Astrocyte of the spinal cord (primary cell): ENCODE results near the gene MYCBPAP.

Experiments
- DNase-seq: peaks from one replicate; pipeline ENCODE4 v3.0.0; 2011; ENCODE audit warnings: low read depth, low spot score
- H3K4me3 ChIP-seq: 2 replicates; pipeline ENCODE4 v1.5.1; 2011; ENCODE audit warnings: low read depth, mild to moderate bottlenecking, low read length, moderate library complexity
- CTCF ChIP-seq: IDR thresholded peaks from 2 replicates; pipeline ENCODE4 v1.5.1; 2012; ENCODE audit warnings: low read depth, mild to moderate bottlenecking, low read length, inconsistent platforms
- in situ Hi-C: cut with HindIII; loops from 2 replicates; pipeline ENCODE4 v1.10.0; 2017; ENCODE audit warnings: low sequenced_read_pairs

Gene MYCBPAP

GRCh38 chr17:50531428-50532025 lies 23.3 kb downstream of the MYCBPAP start:
- DNase-seq: no peak
- in situ Hi-C loops: no loop called here
- no peak for TF ChIP-seq CTCF
- no peak overlapping the region for H3K4me3 ChIP-seq

DNA sequence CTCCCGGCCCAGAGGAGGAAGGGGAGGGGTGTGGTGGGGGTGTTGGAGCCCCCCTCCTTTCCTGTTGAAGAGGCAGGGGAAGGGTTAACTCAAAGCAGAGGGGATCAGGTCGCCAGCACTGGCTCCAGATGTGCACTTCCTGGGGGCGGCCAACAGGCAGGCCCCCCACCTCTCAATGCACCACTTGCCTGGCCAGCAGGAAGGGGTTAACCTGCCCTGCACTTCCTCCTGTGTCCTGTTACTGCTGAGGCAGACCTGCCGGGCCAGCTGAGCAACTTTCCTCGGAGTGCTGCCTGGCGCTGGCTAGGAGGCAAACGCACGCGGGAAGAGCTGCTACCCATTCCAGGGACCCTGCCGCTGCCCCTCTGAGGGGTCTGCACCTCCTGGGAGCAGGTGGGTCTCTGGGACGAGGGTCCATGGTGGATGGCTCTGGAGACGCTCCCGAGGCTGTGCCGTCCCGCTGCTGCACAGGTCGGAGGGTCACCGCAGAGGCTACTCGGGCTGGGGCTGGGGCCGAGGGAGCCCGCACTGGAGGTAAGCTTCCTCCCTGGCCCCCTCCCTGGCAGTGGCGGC lies 24.3 kb downstream of the MYCBPAP start, which contains the start of gene EPN3:
Gene EPN3, plus strand, starts transcription at position 284 of the 573 bp plus-strand sequence. CDS start 3,822 bp downstream, outside the sequence.
- H3K4me3 ChIP-seq: no peak within 1 kb of the TSS
- no peak for DNase-seq
- in situ Hi-C loops: no loop called here
- no peak for TF ChIP-seq CTCF

GRCh38 chr17:50533185-50533584 lies 24.9 kb downstream of the MYCBPAP start:
- no peak overlapping the region for H3K4me3 ChIP-seq
- no peak for DNase-seq
- in situ Hi-C loops: no loop called here
- TF ChIP-seq CTCF: no peak

DNA sequence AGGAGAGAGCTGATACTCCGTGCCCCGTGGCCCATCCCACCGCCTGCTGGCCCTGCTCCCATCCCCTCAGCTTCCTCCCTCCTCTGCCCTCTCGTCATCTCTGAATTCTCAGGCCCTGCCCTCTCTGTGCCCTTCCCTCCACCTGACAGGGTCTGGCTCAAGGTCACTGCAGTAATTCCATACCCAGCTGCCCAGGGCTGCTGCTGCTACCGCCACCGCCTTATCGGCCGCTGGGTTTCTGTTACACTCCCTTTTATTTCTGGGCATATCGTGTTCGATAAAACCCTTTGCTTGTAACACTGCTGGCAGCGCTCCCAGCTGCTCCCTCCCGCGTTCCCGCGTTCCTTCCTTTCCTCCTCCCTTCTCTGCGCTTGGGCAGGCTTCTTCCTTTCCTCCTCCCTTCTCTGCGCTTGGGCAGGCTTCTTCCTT lies 25.5 kb downstream of the MYCBPAP start:
- DNase-seq: no peak
- in situ Hi-C loops: no loop called here
- H3K4me3 ChIP-seq: no peak overlapping the region
- TF ChIP-seq CTCF: no peak

GRCh38 chr17:50534222-50534978 lies 26.2 kb downstream of the MYCBPAP start:
- in situ Hi-C loops: no loop called here
- DNase-seq: no peak
- peak; percentile 51 for TF ChIP-seq CTCF
- H3K4me3 ChIP-seq: no peak overlapping the region

- no peak for DNase-seq
- TF ChIP-seq CTCF: no peak
- in situ Hi-C loops: no loop called here
- no peak overlapping the region for H3K4me3 ChIP-seq
These were observed 26.7 kb downstream of the MYCBPAP start for GRCh38 chr17:50534979-50535326.
